ENCODE measurements around the gene RNU4-1. TPM values are rescaled to one million over a fixed set of nuclear protein-coding genes. Genes with fewer than 3 reads are reported as not detected.
A peak's percentile ranks its signal among the peaks of the same experiment; 100 is the strongest.

Gene RNU4-1
- polyA plus RNA-seq, 3 donors: not detected

DNA sequence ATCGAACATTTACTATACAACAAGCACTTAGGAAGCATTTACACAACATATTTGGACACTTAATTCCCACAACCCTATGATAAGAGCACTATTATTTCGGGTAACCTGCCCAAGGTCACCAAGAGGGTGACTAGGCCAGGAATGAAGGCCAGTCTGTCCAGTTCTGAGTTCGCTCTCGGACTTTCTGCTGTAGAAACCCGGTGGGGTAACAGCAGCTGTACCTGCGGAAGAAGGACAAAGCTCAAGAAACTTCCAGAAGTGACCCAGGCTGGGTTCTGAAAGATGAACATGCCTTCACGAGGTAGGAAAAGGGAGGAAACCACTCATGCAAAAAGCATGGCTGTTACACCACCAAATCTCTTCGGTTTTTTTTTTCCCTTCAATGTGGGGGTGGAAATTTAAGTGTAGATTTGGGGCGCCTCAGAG lies 23.8 kb upstream of the RNU4-1 start:
- Histone ChIP-seq H2AFZ (ENCODE audit: insufficient read depth, low read depth, low read length, poor library complexity, severe bottlenecking) (peak overlapping the region; percentile 85), H4K20me1 (ENCODE audit: insufficient read depth, low read length) (no peaks in the 10 kb centered on the region), H3K4me3 (replicated peaks in 1 of 3; ENCODE audit: low read depth in 2 of 3, low read length in 3 of 3) (peak overlapping the region; percentile 45 to 76 (median 59)), H3K4me2 (replicated peaks; ENCODE audit: extremely low read depth, low read length, poor library complexity, severe bottlenecking) (peak overlapping the region; percentile 77), H3K9me3 (replicated peaks in 1 of 2; ENCODE audit: control insufficient read depth in 1 of 2, insufficient read depth in 1 of 2, low read length in 2 of 2) (no peaks in the 10 kb centered on the region), H3K36me3 (replicated peaks in 1 of 2; ENCODE audit: control insufficient read depth in 1 of 2, insufficient read depth in 2 of 2, low read length in 2 of 2) (no peaks in the 10 kb centered on the region), H3K4me1 (ENCODE audit: control insufficient read depth in 1 of 2, insufficient read depth in 2 of 2, low read length in 2 of 2) (peaks cover 11 to 13% of the 10 kb centered on the region in 2 donors), H3K9ac (ENCODE audit: insufficient read depth, low read length, poor library complexity, severe bottlenecking) (peak overlapping the region; percentile 58), H3K27me3 (ENCODE audit: control insufficient read depth in 2 of 2, insufficient read depth in 2 of 2, low read length in 2 of 2) (no peaks in the 10 kb centered on the region), H3K27ac (ENCODE audit: low read depth in 1 of 2, low read length in 2 of 2) (peak overlapping the region; percentile 30 to 65), H3K79me2 (ENCODE audit: insufficient read depth, low read length) (no peaks in the 10 kb centered on the region)
- H3K27ac Mint-ChIP-seq: peak overlapping the region; percentile 82 to 95 (median 88)
- H3K27me3 Mint-ChIP-seq (ENCODE audit: low read depth in 3 of 3): peaks cover 1 to 6% (median 4%) of the 10 kb centered on the region in 3 donors
- intact Hi-C loops (cut with micrococcal nuclease): loop anchor here (1.0 to 10.0 kb wide), 4 partner anchors 14 to 120 kb away; partner anchors contain the start of genes COX6A1 (in 2 of the 2), RNU4-1 (in 1 of the 2) and SIRT4 (in 1 of the 2)
- WGBS (ENCODE audit: insufficient coverage): 80% methylated on average over 5 of the region's 9 CpGs
- TF ChIP-seq, protein P1, sequence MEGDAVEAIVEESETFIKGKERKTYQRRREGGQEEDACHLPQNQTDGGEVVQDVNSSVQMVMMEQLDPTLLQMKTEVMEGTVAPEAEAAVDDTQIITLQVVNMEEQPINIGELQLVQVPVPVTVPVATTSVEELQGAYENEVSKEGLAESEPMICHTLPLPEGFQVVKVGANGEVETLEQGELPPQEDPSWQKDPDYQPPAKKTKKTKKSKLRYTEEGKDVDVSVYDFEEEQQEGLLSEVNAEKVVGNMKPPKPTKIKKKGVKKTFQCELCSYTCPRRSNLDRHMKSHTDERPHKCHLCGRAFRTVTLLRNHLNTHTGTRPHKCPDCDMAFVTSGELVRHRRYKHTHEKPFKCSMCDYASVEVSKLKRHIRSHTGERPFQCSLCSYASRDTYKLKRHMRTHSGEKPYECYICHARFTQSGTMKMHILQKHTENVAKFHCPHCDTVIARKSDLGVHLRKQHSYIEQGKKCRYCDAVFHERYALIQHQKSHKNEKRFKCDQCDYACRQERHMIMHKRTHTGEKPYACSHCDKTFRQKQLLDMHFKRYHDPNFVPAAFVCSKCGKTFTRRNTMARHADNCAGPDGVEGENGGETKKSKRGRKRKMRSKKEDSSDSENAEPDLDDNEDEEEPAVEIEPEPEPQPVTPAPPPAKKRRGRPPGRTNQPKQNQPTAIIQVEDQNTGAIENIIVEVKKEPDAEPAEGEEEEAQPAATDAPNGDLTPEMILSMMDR (IDR thresholded peaks at IDR 0.05): no peak
- DNase-seq: no peak
- H3K36me3 Mint-ChIP-seq: no peaks in the 10 kb centered on the region
- peaks cover 11% of the 10 kb centered on the region for H3K4me1 Mint-ChIP-seq
- H3K9me3 Mint-ChIP-seq: peaks cover 0 to 2% (median 0%) of the 10 kb centered on the region in 7 donors
- H3K4me3 Mint-ChIP-seq: peak overlapping the region; percentile 84 to 94

DNA sequence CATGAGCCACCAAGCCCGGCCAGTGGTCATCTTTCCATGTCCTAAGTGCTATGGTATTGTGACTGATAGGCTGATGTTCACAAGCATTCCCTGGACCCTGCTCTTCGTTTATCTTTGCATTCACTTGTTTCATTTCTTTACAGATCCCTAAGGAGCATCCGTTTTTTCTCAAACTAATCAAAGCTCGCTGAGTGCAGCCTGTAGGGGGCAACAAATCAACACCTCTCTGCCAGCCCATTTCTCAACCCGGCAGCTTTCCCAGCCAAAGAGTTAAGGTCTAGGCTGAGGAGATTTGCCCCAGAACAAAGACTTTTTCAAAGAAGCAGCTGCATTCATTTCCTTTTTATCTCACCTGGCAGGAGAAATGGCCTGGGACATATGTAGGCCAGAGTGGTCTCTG lies 21.2 kb upstream of the RNU4-1 start:
- Mint-ChIP-seq H3K27ac (no peak overlapping the region), H3K4me3 (no peak overlapping the region), H3K9me3 (peaks cover 0 to 2% (median 0%) of the 10 kb centered on the region in 7 donors), H3K4me1 (peaks cover 11% of the 10 kb centered on the region), H3K27me3 (ENCODE audit: low read depth in 3 of 3) (peaks cover 1 to 4% (median 2%) of the 10 kb centered on the region in 3 donors), H3K36me3 (no peaks in the 10 kb centered on the region)
- Histone ChIP-seq H3K4me2 (replicated peaks; ENCODE audit: extremely low read depth, low read length, poor library complexity, severe bottlenecking) (no peak overlapping the region), H4K20me1 (ENCODE audit: insufficient read depth, low read length) (no peaks in the 10 kb centered on the region), H3K4me3 (replicated peaks in 1 of 3; ENCODE audit: low read depth in 2 of 3, low read length in 3 of 3) (no peak overlapping the region), H3K79me2 (ENCODE audit: insufficient read depth, low read length) (no peaks in the 10 kb centered on the region), H3K9ac (ENCODE audit: insufficient read depth, low read length, poor library complexity, severe bottlenecking) (no peak overlapping the region), H3K27me3 (ENCODE audit: control insufficient read depth in 2 of 2, insufficient read depth in 2 of 2, low read length in 2 of 2) (no peaks in the 10 kb centered on the region), H3K36me3 (replicated peaks in 1 of 2; ENCODE audit: control insufficient read depth in 1 of 2, insufficient read depth in 2 of 2, low read length in 2 of 2) (no peaks in the 10 kb centered on the region), H3K9me3 (replicated peaks in 1 of 2; ENCODE audit: control insufficient read depth in 1 of 2, insufficient read depth in 1 of 2, low read length in 2 of 2) (no peaks in the 10 kb centered on the region), H2AFZ (ENCODE audit: insufficient read depth, low read depth, low read length, poor library complexity, severe bottlenecking) (no peak overlapping the region), H3K27ac (ENCODE audit: low read depth in 1 of 2, low read length in 2 of 2) (no peak overlapping the region), H3K4me1 (ENCODE audit: control insufficient read depth in 1 of 2, insufficient read depth in 2 of 2, low read length in 2 of 2) (peaks cover 11 to 13% of the 10 kb centered on the region in 2 donors)
- no peak for DNase-seq
- intact Hi-C loops (cut with micrococcal nuclease): loop anchor here in 1 of 2 donors (10.0 kb wide), 1 partner anchor 121 kb away; the partner anchor contains the start of gene COX6A1
- WGBS (ENCODE audit: insufficient coverage): 82% methylated on average over 3 of the region's 5 CpGs
- TF ChIP-seq, protein P1 (IDR thresholded peaks at IDR 0.05): no peak

Measured in CD14-positive monocyte (primary cell).